Activated T-helper 2 cell treated with anti-CD3 and anti-CD28 coated beads, Interferon-gamma antibody, Interleukin-2, Interleukin-4, amounts not matched to agents 10 μg/mL and 5 μg/mL and 100 μg/mL, durations not matched to agents 14 hours and 24 hours and 36 hours (primary cell): ENCODE measurements around the gene JMJD8. TPM values are rescaled to one million over a fixed set of nuclear protein-coding genes. Genes with fewer than 3 reads are reported as not detected.

Experiments
- DNase-seq: peaks from one replicate; pipeline ENCODE4 v3.0.0; 2021; ENCODE audit warnings: low spot score
- H3K27ac Mint-ChIP-seq: one replicate; pipeline ENCODE4 v1.8.0; 2021; ENCODE audit warnings: mixed read lengths
- H3K27me3 Mint-ChIP-seq: one replicate; pipeline ENCODE4 v1.8.0; 2021; ENCODE audit warnings: low read depth, mixed read lengths
- H3K36me3 Mint-ChIP-seq: one replicate; pipeline ENCODE4 v1.8.0; 2021; ENCODE audit warnings: low read depth, mixed read lengths
- H3K4me1 Mint-ChIP-seq: one replicate; pipeline ENCODE4 v1.8.0; 2021; ENCODE audit warnings: low read depth, mixed read lengths
- H3K4me3 Mint-ChIP-seq: one replicate; pipeline ENCODE4 v1.8.0; 2021; ENCODE audit warnings: low read depth, mild to moderate bottlenecking, moderate library complexity, mixed read lengths
- H3K9me3 Mint-ChIP-seq: one replicate; pipeline ENCODE4 v1.8.0; 2021; ENCODE audit warnings: mixed read lengths
- intact Hi-C: fragments of 100-400 bp; cut with micrococcal nuclease; formaldehyde crosslinking; loops from one replicate; pipeline ENCODE4 v1.15.1; 2023
- total RNA-seq: library from RNA; stranded (reverse); gene quantifications from 2 replicates; pipeline ENCODE4 v1.2.3, GENCODE V29; 2022

The JMJD8 gene
- total RNA-seq, 1 donor from 2014 or later: 48.8 TPM

DNA sequence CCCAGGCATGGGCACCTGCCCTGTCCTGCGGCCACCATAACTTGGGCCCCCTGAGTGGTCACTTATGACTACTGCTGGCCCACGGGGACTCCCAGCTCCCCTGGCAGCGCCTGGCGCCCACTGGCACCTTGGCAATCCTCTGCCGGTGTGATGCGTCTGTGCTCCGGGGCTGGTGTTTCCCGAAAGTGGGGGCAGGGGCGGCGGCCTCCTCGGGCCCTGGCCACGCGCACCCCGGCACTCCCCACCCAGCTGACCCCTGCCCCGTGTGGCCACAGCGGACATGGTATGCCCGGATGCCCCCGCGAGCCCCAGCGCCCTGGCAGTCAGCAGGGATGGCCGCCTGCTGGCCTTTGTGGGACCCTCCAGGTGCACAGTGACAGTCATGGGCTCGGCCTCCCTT is 26.6 kb downstream of the JMJD8 start:
- Mint-ChIP-seq H3K36me3 (no peaks in the 10 kb centered on the region), H3K4me3 (no peak overlapping the region)

DNA sequence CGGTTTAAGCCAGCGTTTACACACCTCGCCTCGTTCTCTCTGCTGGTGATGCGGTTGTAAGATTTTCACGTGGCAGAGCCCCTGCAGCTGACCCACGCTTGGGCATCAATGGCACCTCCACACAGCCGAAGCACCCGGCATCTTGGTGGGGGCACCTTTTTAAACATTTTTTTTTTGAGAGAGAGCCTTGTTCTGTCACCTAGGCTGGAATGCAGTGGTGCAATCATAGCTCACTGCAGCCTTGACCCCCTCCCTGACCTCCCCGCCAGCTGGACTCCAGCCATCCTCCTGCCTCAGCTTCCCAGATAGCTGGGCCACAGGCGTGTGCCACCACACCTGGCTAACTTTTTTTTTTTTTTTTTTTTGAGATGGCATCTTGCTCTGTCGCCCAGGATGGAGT is 30.1 kb downstream of the JMJD8 start:
- Mint-ChIP-seq H3K27ac (no peak overlapping the region), H3K4me1 (peaks cover 2% of the 10 kb centered on the region), H3K36me3 (no peaks in the 10 kb centered on the region), H3K27me3 (no peaks in the 10 kb centered on the region), H3K4me3 (no peak overlapping the region), H3K9me3 (no peaks in the 10 kb centered on the region)
- DNase-seq: no peak
- intact Hi-C loops: no loop called here

More for the DNA sequence above, 26.6 kb downstream of the JMJD8 start:
- H3K4me1 Mint-ChIP-seq: peaks cover 3% of the 10 kb centered on the region
- intact Hi-C loops: no loop called here
- no peak overlapping the region for H3K27ac Mint-ChIP-seq
- no peaks in the 10 kb centered on the region for H3K9me3 Mint-ChIP-seq
- DNase-seq: no peak
- no peaks in the 10 kb centered on the region for H3K27me3 Mint-ChIP-seq

DNA sequence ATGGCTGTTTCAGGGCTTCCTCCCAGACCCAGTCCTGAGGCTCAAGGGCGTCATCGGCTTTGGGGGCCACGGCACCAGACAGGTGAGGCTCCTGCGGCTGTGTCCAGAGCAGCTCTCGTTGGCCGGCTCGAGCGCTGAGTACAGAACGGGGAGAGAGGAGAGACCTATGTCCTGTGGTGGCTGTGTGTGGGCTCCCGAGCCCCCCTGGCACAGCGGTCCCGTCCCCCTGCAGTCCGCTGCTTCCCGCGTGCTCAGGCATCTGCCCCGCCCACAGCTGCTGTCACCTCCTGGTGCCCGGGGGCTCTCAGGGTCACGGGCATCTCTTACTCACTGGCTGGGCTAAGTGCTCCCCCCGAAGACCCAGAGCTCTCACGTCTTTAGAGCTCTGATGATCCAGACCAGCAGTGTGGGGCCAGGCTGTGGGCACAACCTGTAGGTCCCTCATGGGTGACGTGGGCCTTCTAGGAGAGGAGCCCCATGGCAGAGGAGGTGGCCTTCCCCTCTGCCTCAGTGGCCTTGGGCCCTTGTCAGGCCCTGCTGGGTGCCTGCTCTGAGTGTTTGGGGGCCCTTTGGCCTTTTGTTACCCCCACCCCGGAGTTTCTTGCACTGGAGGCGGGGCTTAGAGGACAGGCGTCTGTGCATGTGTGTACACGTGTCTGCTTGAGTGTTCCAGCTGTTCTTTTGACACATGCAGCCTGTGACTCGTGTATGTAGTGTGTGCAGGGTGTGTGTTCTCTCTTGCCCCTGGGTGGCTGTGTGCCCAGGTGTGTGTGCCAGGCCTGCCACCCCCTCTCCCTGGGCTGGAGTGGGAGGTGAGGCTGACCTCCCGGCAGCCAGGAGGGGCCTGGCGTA is 31.5 kb downstream of the JMJD8 start:
- Mint-ChIP-seq H3K9me3 (no peaks in the 10 kb centered on the region), H3K4me1 (peaks cover 2% of the 10 kb centered on the region), H3K27ac (no peak overlapping the region), H3K36me3 (no peaks in the 10 kb centered on the region), H3K4me3 (no peak overlapping the region), H3K27me3 (no peaks in the 10 kb centered on the region)
- intact Hi-C loops: no loop called here
- no peak for DNase-seq

DNA sequence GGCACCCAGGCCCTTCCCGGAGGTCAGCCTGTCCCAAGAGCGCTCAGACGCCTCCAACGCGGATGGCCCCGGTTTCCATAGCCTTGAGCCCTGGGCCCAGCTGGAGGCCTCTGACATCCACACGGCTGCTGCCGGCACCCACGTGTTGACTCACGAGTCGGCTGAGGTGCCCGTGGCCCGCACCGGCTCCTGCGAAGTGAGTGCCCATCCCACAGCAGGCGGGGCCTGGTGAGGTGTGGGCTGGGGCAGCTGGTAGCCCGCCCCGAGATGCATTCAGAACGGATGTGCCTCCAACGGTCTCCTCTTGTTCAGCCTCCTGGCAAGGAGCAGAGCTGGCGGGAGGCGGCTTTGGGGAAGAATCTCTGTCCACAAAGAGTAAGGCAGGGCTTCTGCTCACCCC is 32.3 kb downstream of the JMJD8 start:
- Mint-ChIP-seq H3K4me1 (peaks cover 2% of the 10 kb centered on the region), H3K27ac (no peak overlapping the region), H3K9me3 (no peaks in the 10 kb centered on the region), H3K36me3 (no peaks in the 10 kb centered on the region), H3K27me3 (no peaks in the 10 kb centered on the region), H3K4me3 (no peak overlapping the region)
- DNase-seq: no peak
- intact Hi-C loops: no loop called here

DNA sequence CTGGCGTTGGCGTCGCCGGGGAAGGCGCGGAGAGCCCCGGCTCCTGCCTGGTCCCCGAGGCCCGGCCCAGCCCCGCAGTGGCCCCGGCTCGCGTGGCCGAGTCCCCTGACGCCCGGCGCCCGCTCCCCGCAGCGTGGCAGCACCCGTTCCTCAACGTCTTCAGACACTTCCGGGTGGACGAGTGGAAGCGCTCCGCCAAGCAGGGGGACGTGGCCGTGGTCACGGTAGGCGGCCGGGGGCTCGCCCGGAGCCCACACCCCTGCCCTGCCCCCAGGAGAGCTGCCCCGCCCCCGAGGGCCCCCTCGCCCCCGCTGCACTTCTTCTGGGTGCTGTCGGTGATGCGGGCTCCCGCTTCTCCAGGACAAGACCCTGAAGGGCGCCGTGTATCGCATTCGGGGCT is 34.5 kb downstream of the JMJD8 start:
- H3K36me3 Mint-ChIP-seq: peaks cover 6% of the 10 kb centered on the region
- no peaks in the 10 kb centered on the region for H3K9me3 Mint-ChIP-seq
- intact Hi-C loops: loop anchor here (1.0 to 10.0 kb wide), 2 partner anchors 8 to 965 kb away; partner anchors contain the start of genes CRAMP1, IFT140 and MCRIP2
- H3K4me1 Mint-ChIP-seq: peaks cover 3% of the 10 kb centered on the region
- no peak for DNase-seq
- no peaks in the 10 kb centered on the region for H3K27me3 Mint-ChIP-seq
- peak overlapping the region; percentile 72 for H3K4me3 Mint-ChIP-seq
- no peak overlapping the region for H3K27ac Mint-ChIP-seq

DNA sequence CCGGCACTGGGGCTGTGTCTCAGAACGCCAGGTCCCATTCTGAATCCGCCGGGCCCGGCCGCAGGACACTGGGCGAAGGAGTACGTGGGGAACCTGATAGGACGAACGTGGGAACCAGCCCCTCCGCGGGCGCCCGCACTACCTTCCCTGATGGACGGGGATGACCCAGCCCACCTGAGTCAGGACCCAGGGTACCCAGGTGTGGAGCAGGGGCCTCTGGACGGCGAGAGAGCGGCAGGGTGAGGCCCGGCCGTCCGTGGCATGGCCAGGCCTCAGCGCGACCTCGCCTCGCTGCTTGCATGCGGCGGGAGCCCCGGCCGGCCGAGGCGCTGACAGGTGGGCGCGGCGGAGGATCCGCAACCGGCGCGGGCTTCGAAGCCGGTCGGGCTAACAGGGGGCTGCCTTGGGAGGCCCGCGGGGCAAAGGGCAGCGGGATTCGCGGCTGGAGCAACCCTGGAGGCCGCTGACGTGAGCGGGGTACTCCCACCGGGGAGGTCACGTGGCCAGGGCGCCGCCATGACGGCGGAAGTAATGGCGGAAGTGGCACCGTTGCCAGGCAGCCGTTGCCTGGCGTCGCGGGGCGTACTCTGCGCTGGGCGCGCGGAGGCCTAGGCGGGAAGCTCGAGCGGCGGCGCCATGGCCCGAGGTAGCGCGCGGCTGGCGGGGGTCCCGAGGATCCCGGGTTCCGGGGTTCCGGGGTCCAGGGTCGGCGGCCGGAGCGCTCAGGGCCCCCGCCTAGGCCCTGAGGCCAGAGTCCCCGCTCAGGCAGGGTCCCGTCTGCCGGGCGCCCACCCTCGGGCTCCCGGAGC is 35.1 kb downstream of the JMJD8 start, which contains the start of gene WDR90:
TSS of gene WDR90 (plus strand) at position 585 of the 809 bp plus-strand sequence. CDS start at position 637, 52 bp downstream.
- Mint-ChIP-seq H3K4me1 (peaks cover 4% of the 10 kb centered on the region), H3K9me3 (no peaks in the 10 kb centered on the region), H3K27me3 (no peaks in the 10 kb centered on the region), H3K4me3 (peak within 1 kb of the TSS; percentile 82), H3K27ac (peak within 1 kb of the TSS; percentile 74), H3K36me3 (peaks cover 10% of the 10 kb centered on the region)
- DNase-seq: peak; percentile 91
- intact Hi-C loops: loop anchor here (1.0 to 10.0 kb wide), 2 partner anchors 8 to 966 kb away; partner anchors contain the start of genes CRAMP1, IFT140 and MCRIP2

DNA sequence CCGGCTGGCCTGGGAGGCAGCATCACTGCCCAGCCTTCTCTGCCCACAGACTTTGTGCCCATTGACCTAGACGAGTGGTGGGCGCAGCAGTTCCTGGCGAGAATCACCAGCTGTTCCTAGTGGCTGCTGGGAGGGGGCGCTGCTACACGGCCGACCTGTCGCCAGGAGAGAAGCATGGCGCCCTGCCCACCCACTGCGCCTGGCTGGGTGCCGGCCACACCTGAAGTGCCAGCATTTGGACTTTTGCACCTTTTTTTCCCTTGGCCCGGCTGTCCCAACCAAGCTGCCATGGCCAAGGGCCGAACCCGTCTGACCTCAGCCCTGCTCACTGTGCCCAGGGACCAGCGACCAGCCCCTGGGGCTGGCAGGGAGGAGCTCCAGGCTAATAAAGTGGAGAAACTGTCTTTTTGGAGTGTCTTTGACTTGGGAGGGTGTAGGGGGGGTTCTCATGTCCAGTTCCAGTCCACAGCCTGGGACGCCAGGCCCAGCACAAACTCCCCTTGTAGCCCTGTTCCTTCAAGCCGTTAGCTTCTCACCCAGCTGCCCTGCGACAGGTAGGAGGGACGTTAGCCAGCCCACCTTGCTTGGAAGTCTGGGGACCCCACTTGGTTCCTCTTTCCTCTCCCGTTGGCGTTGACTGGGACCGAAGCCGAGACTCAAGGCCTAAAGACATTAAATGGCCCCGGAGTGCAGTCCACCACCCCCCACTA is 35.9 kb downstream of the JMJD8 start:
- Mint-ChIP-seq H3K4me3 (peak overlapping the region; percentile 82), H3K27ac (peak overlapping the region; percentile 74), H3K27me3 (no peaks in the 10 kb centered on the region), H3K9me3 (no peaks in the 10 kb centered on the region), H3K4me1 (peaks cover 4% of the 10 kb centered on the region), H3K36me3 (peaks cover 16% of the 10 kb centered on the region)
- no peak for DNase-seq
- intact Hi-C loops: loop anchor here (10.0 kb wide), 1 partner anchor 967 kb away; the partner anchor contains the start of genes CRAMP1 and IFT140

DNA sequence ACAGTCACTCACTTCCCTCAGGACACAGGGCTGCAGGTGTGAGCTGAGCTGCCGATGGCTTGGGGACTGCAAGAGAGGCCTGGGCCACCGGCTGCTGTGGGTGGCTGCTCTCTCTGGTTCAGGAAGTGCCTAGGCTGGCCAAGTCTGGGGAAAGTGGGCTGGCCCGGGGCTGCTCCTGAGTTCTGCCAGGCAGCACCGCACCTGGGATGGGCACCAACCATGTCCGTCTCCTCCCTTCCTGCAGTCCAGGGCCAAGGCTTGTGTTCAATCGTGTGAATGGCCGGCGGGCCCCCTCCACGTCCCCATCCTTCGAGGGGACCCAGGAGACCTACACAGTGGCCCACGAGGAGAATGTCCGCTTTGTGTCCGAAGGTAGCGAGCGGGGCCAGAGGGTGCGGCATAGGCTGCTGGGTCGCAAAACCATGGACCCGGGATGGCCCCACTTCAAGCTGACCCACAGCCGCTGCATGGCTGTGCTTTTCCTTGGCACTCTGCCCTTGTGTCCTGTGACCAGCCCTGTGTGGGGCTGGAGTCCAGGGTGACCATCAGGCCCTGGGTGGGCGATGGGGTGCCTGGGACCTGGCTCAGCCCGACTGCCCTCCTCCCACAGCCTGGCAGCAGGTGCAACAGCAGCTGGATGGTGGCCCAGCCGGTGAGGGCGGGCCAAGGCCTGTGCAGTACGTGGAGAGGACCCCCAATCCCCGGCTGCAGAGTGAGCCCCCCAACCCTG is 36.8 kb downstream of the JMJD8 start:
- H3K4me3 Mint-ChIP-seq: no peak overlapping the region
- no peaks in the 10 kb centered on the region for H3K27me3 Mint-ChIP-seq
- no peak overlapping the region for H3K27ac Mint-ChIP-seq
- peaks cover 16% of the 10 kb centered on the region for H3K36me3 Mint-ChIP-seq
- intact Hi-C loops: loop anchor here (10.0 kb wide), 1 partner anchor 967 kb away; the partner anchor contains the start of genes CRAMP1 and IFT140
- H3K9me3 Mint-ChIP-seq: no peaks in the 10 kb centered on the region
- peaks cover 4% of the 10 kb centered on the region for H3K4me1 Mint-ChIP-seq
- DNase-seq: no peak

DNA sequence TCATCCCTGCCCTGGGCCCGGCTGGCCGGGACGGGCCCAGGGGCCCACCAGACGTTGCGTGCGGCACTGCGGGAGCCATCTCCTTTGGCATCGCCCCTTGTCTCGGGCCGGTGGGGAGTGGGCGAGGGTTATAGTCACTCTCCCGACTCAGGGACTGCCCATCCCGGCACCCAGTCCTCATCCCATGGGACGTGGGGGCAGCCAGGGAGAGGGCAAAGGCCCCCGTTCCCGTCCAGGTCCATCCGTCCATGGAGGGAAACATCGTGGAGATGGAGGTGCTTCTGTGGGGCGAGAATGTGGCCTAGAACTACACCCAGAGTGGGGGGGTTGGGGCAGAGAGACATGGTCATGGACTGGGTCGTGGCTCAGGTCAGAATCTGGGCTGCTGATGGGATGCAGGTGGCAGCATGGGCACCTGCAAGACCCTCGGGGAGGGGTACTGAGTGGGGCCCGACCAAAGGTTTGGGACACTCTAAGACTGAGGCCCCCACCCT is 37.4 kb downstream of the JMJD8 start:
- H3K27me3 Mint-ChIP-seq: no peaks in the 10 kb centered on the region
- intact Hi-C loops: loop anchor here (10.0 kb wide), 1 partner anchor 968 kb away; the partner anchor contains the start of genes CRAMP1 and IFT140
- no peak overlapping the region for H3K4me3 Mint-ChIP-seq

DNA sequence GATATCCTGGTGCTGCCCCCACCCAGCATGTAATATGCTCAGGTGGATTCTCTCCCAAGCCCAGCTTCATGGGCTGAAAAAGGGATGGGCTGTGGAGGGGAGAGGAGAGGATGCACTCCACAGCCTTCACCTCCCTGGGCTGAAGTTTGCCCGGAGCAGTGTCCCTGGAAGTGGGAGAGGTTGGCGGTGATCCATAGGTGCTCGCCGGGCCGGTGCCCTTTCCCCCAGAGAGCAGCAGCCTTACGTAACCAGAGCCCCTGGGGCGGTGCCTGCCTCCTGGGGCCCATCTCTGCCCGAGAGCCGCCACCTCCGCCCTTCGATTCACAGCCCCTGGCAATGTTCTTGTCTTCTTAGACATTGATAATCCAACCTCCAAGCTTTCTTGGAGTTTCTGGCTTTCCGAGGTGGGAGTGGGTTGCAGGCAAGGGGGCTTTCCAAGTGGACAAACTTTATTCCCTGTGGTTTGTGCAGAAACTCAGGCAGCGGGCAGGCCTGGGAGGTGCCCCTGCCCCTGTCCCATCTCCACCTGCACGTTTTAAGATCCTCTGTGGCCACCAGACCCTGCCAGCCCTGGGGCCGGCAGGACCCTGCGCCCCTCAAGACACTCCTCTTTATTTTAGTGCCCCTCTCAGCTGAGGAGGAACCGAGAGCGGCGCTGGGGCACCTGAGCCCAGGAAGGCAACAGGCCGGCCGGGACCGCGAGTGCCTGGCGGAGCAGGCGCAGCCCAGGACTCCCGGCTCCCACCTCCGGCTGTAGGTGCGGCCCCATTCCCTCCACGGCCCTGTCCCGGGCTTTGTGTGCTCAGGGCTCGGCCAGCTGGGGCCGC is 38.1 kb downstream of the JMJD8 start:
- Mint-ChIP-seq H3K36me3 (peaks cover 16% of the 10 kb centered on the region), H3K9me3 (no peaks in the 10 kb centered on the region), H3K4me3 (no peak overlapping the region), H3K27me3 (no peaks in the 10 kb centered on the region), H3K27ac (no peak overlapping the region), H3K4me1 (peaks cover 4% of the 10 kb centered on the region)
- no peak for DNase-seq
- intact Hi-C loops: loop anchor here (10.0 kb wide), 1 partner anchor 969 kb away; the partner anchor contains the start of genes CRAMP1 and IFT140

More for the DNA sequence above, 37.4 kb downstream of the JMJD8 start:
- Mint-ChIP-seq H3K36me3 (peaks cover 16% of the 10 kb centered on the region), H3K4me1 (peaks cover 4% of the 10 kb centered on the region), H3K9me3 (no peaks in the 10 kb centered on the region), H3K27ac (no peak overlapping the region)
- DNase-seq: no peak

DNA sequence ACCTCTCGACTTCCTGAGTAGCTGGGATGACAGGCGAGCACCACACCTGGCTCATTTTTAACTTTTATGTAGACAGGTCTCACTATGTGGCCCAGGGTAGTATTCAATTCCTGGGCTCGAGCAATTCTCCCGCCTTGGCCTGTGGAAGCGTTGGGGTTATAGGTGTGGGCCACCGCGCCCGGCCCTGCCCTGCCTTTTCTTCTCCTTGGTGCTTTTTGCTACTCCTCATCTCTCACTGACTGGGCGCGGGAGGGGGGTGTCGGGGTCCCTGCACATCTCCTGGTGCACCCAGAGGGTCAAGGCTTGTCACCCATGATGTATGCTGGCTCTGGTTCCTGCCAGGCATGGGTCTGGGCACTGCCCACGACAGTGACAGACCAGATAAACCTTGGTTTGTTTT is 39.6 kb downstream of the JMJD8 start:
- Mint-ChIP-seq H3K36me3 (peaks cover 16% of the 10 kb centered on the region), H3K27ac (no peak overlapping the region), H3K9me3 (no peaks in the 10 kb centered on the region), H3K4me3 (peak overlapping the region; percentile 72), H3K27me3 (no peaks in the 10 kb centered on the region), H3K4me1 (peaks cover 4% of the 10 kb centered on the region)
- intact Hi-C loops: loop anchor here (10.0 kb wide), 1 partner anchor 970 kb away; the partner anchor contains the start of genes CRAMP1 and IFT140
- no peak for DNase-seq
